ENCODE measurements around the gene GIMAP4. TPM values are rescaled to one million over a fixed set of nuclear protein-coding genes. Genes with fewer than 3 reads are reported as not detected.
A peak's percentile ranks its signal among the peaks of the same experiment; 100 is the strongest.

Gene GIMAP4
- total and polyA plus RNA-seq, 9 of the 15 experiments (the other 6 are each of a cell fraction or from before 2014, with no cell fraction given): 0.42 TPM; not detected in 8

DNA sequence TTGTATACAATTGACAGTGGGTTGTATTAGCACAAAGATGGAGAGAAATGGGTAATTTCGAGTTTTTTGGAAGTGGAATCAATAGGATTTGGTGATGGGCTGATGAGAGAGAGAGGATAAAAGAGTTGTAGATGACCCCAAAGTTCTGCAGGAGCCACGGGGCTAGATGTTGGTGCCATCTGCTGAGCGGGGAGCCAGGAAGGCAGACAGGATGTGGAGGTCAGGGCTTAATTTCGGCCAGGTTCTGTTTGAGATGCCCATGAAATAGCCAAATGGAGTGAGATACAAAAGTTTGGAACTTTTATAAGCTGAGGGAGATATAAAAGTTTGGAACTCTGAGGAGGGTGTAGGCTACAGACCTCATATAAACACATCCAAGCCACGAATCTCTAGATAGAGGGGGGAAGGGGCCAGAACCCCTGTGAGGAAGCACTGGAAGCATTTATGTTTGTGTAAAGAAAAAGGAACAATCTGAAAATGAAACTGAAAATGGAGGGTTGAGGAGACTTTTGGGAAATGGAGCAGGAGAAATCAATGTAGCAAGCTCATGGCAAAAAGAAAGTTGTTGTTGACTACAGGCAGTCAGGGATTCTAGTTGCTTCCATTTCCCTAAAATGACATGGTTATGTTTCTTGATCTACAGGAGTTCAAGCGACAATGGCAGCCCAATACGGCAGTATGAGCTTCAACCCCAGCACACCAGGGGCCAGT lies 2.2 kb downstream of the GIMAP4 start:
- in situ Hi-C loops (cut with MboI): no loop called here
- Histone ChIP-seq H3K27ac (ENCODE audit: extremely low read depth, low read depth, low read length) (no peak overlapping the region), H3K9ac (ENCODE audit: insufficient read depth in 1 of 2, low read depth in 2 of 2, low read length in 2 of 2) (no peak overlapping the region), H3K9me3 (replicated peaks; ENCODE audit: control insufficient read depth, insufficient read depth, low read depth, low read length) (no peaks in the 10 kb centered on the region), H2AFZ (ENCODE audit: low read depth, low read length) (no peak overlapping the region), H3K4me1 (replicated peaks in 1 of 2; ENCODE audit: control insufficient read depth in 2 of 2, insufficient read depth in 2 of 2, low read length in 2 of 2) (no peaks in the 10 kb centered on the region), H4K20me1 (replicated peaks; ENCODE audit: control insufficient read depth, insufficient read depth, low read length) (no peaks in the 10 kb centered on the region), H3K79me2 (ENCODE audit: control insufficient read depth, insufficient read depth, low read length) (no peaks in the 10 kb centered on the region), H3K4me3 (no peak overlapping the region), H3K36me3 (ENCODE audit: control insufficient read depth, insufficient read depth, low read length) (no peaks in the 10 kb centered on the region), H3K4me2 (ENCODE audit: insufficient read depth, low read length) (no peak overlapping the region), H3K9me1 (ENCODE audit: control insufficient read depth, insufficient read depth, low read length) (no peaks in the 10 kb centered on the region), H3K27me3 (ENCODE audit: control insufficient read depth in 2 of 2, insufficient read depth in 2 of 2, low read length in 2 of 2) (peaks cover 0 to 24% of the 10 kb centered on the region in 2 experiments; a peak in 3 of 5 replicates)
- no TSS peak for BruUV-seq (replicated peaks)
- intact Hi-C loops (cut with micrococcal nuclease): loop anchor here (5.0 kb wide), 1 partner anchor 122 kb away; no protein-coding TSS in a partner anchor
- ChIA-PET POLR2A (no interaction called here), CTCF (ENCODE audit: low intra/inter-chr PET ratio) (no interaction called here)
- DNase-seq (ENCODE audit: extremely low read depth in 1 of 4, low spot score in 3 of 4): no peak
- FAIRE-seq: no peak
- WGBS (ENCODE audit: insufficient coverage, low coverage, missing lambda C conversion rate): 1% methylated on average over 7 of the region's 7 CpGs
- 0 out of 4 replicates have a peak, but pooled peaks of 1 of the 2 experiments have one; percentile 21 for TF ChIP-seq ZNF639 (CRISPR knock-in tag; conservative IDR thresholded peaks at IDR 0.05 in 1 of 2, IDR thresholded peaks at IDR 0.05 in 1 of 2)
- TF ChIP-seq MCM3 (IDR thresholded peaks at IDR 0.05): no peak
- TF ChIP-seq ZNF707 (CRISPR knock-in tag; conservative IDR thresholded peaks at IDR 0.05): no peak
- TF ChIP-seq POLR2H (tag; IDR thresholded peaks at IDR 0.05; ENCODE audit: low read depth): no peak
- ATAC-seq: no peak

Measured in K562 (cell line).